Measurements from ENCODE around the gene SLC52A3. TPM values are rescaled to one million over a fixed set of nuclear protein-coding genes. Genes with fewer than 3 reads are reported as not detected.

Gene SLC52A3
- total RNA-seq, 2 donors from 2014 or later = 15.6 to 19.7 TPM

- no peaks in the 10 kb centered on the region for H3K9me3 ChIP-seq
- no peak overlapping the region for H3K4me3 ChIP-seq
- intact Hi-C loops (cut with DNase I) = loop anchor here (10.0 kb wide), 1 partner anchor 385 kb away; no protein-coding TSS in a partner anchor
- TF ChIP-seq, protein P1, sequence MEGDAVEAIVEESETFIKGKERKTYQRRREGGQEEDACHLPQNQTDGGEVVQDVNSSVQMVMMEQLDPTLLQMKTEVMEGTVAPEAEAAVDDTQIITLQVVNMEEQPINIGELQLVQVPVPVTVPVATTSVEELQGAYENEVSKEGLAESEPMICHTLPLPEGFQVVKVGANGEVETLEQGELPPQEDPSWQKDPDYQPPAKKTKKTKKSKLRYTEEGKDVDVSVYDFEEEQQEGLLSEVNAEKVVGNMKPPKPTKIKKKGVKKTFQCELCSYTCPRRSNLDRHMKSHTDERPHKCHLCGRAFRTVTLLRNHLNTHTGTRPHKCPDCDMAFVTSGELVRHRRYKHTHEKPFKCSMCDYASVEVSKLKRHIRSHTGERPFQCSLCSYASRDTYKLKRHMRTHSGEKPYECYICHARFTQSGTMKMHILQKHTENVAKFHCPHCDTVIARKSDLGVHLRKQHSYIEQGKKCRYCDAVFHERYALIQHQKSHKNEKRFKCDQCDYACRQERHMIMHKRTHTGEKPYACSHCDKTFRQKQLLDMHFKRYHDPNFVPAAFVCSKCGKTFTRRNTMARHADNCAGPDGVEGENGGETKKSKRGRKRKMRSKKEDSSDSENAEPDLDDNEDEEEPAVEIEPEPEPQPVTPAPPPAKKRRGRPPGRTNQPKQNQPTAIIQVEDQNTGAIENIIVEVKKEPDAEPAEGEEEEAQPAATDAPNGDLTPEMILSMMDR (IDR thresholded peaks at IDR 0.05) = no peak
- H3K27ac ChIP-seq = no peak overlapping the region
- DNase-seq = no peak
- no peaks in the 10 kb centered on the region for H3K27me3 ChIP-seq
- no peaks in the 10 kb centered on the region for H3K4me1 ChIP-seq
- no peaks in the 10 kb centered on the region for H3K36me3 ChIP-seq
- no peak overlapping the region for H3K9ac ChIP-seq (ENCODE audit: low read depth in 2 of 2, low read length in 2 of 2)
These were observed 28.6 kb downstream of the SLC52A3 start for GRCh38 chr20:739736-740135.

- Histone ChIP-seq H3K27ac (no peak overlapping the region), H3K27me3 (peaks cover 5% of the 10 kb centered on the region), H3K9ac (ENCODE audit: low read depth in 2 of 2, low read length in 2 of 2) (no peak overlapping the region), H3K36me3 (no peaks in the 10 kb centered on the region), H3K9me3 (no peaks in the 10 kb centered on the region), H3K4me1 (no peaks in the 10 kb centered on the region), H3K4me3 (no peak overlapping the region)
- intact Hi-C loops (cut with DNase I) = loop anchor here (5.0 to 10.0 kb wide), 2 partner anchors 177 to 379 kb away; no protein-coding TSS in a partner anchor
- TF ChIP-seq, protein P1 (IDR thresholded peaks at IDR 0.05) = no peak
- no peak for DNase-seq
These were observed 34.4 kb downstream of the SLC52A3 start for GRCh38 chr20:733861-734260.

DNA sequence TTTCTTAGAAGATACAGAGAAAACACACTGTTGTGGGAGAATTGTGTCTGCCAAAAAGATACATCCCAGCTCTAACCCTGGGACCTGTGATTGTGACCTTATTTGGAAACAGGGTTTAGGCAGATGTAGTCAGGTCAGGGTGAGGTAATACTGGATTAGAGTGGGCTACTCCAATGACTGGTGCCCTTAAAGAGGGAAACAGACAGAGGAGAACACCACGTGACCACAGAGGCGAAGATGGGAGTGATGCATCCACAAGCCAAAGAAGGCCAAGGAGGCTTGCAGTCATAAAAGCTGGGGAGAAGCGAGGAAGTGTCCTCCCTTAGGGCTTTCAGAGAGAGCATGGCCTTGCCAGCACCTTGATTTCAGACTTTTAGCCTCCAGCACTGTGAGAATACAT, 35.6 kb downstream of the SLC52A3 start:
- H3K27ac ChIP-seq = no peak overlapping the region
- peaks cover 16% of the 10 kb centered on the region for H3K27me3 ChIP-seq
- TF ChIP-seq, protein P1 (IDR thresholded peaks at IDR 0.05) = no peak
- H3K9ac ChIP-seq (ENCODE audit: low read depth in 2 of 2, low read length in 2 of 2) = no peak overlapping the region
- no peaks in the 10 kb centered on the region for H3K4me1 ChIP-seq
- DNase-seq = no peak
- no peak overlapping the region for H3K4me3 ChIP-seq
- intact Hi-C loops (cut with DNase I) = loop anchor here (5.0 to 10.0 kb wide), 2 partner anchors 175 to 378 kb away; no protein-coding TSS in a partner anchor
- no peaks in the 10 kb centered on the region for H3K9me3 ChIP-seq
- H3K36me3 ChIP-seq = no peaks in the 10 kb centered on the region

GRCh38 chr20:731891-732560, 36.3 kb downstream of the SLC52A3 start:
- H3K4me3 ChIP-seq = no peak overlapping the region
- no peak overlapping the region for H3K9ac ChIP-seq (ENCODE audit: low read depth in 2 of 2, low read length in 2 of 2)
- H3K4me1 ChIP-seq = no peaks in the 10 kb centered on the region
- H3K36me3 ChIP-seq = no peaks in the 10 kb centered on the region
- DNase-seq = no peak
- no peaks in the 10 kb centered on the region for H3K9me3 ChIP-seq
- TF ChIP-seq, protein P1 (IDR thresholded peaks at IDR 0.05) = no peak
- peaks cover 21% of the 10 kb centered on the region for H3K27me3 ChIP-seq
- no peak overlapping the region for H3K27ac ChIP-seq
- intact Hi-C loops (cut with DNase I) = loop anchor here (5.0 to 10.0 kb wide), 2 partner anchors 175 to 377 kb away; no protein-coding TSS in a partner anchor

DNA sequence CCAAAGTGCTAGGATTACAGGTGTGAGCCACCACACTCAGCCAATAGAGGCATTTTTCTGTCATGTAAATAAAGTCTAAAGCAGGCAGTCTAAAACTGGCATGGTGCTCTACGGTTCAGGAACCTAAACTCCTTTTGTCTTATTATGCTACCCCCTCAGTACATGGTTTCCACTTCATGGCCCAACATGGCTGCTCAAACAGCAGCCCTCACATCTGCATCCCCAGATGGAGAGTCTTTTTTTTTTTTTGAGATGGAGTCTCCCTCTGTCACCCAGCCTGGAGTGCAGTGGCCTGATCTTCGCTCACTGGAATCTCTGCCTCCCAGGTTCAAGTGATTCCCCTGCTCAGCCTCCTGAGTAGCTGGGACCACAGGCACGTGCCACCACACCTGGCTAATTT, 38.3 kb downstream of the SLC52A3 start:
- no peak overlapping the region for H3K27ac ChIP-seq
- TF ChIP-seq, protein P1 (IDR thresholded peaks at IDR 0.05) = no peak
- no peak overlapping the region for H3K4me3 ChIP-seq
- H3K27me3 ChIP-seq = peaks cover 30% of the 10 kb centered on the region
- no peak for DNase-seq
- no peaks in the 10 kb centered on the region for H3K9me3 ChIP-seq
- no peaks in the 10 kb centered on the region for H3K36me3 ChIP-seq
- H3K9ac ChIP-seq (ENCODE audit: low read depth in 2 of 2, low read length in 2 of 2) = no peak overlapping the region
- no peaks in the 10 kb centered on the region for H3K4me1 ChIP-seq
- intact Hi-C loops (cut with DNase I) = loop anchor here (5.0 to 10.0 kb wide), 2 partner anchors 173 to 375 kb away; no protein-coding TSS in a partner anchor
